SU-DHL-6 (cell line): Measurements from ENCODE around the gene LDAH.

Experiments used
- H2AFZ ChIP-seq: fragments of 200-600 bp; sonication (generic); 2 replicates; pipeline ENCODE4 v1.6.1; 2014; ENCODE audit warnings: low read depth, mild to moderate bottlenecking, moderate library complexity, mixed read lengths, antibody characterized with exemption, low read length; ENCODE audit not compliant: severe bottlenecking
- H3F3A ChIP-seq: fragments of 200-600 bp; shearing (Covaris generic); 2 replicates; pipeline ENCODE4 v1.6.0; 2016; ENCODE audit warnings: antibody characterized with exemption, mild to moderate bottlenecking; ENCODE audit not compliant: insufficient read depth
- H3K27ac ChIP-seq: fragments of 200-600 bp; sonication (generic); 2 replicates; pipeline ENCODE4 v1.5.1; 2016; ENCODE audit warnings: low read depth, mild to moderate bottlenecking, low read length, moderate library complexity, mixed read lengths
- H3K27me3 ChIP-seq: fragments of 200-600 bp; sonication (generic), shearing (Covaris generic); 2 replicates; pipeline ENCODE4 v1.6.0; 2014; ENCODE audit warnings: mild to moderate bottlenecking, low read length
- H3K36me3 ChIP-seq: fragments of 200-600 bp; sonication (generic); 2 replicates; pipeline ENCODE4 v1.6.1; 2014; ENCODE audit warnings: mild to moderate bottlenecking, low read length, mixed read lengths
- H3K4me2 ChIP-seq: fragments of 300-600, 200-600 bp; shearing (Covaris generic), sonication (generic); 2 replicates; pipeline ENCODE4 v1.6.0; 2014; ENCODE audit warnings: low read length, low read depth, mild to moderate bottlenecking; ENCODE audit not compliant: poor library complexity, severe bottlenecking
- H3K4me3 ChIP-seq: fragments of 200-600 bp; sonication (generic); 2 replicates; pipeline ENCODE4 v1.5.1; 2014; ENCODE audit warnings: antibody characterized with exemption, low read length, mild to moderate bottlenecking, mixed read lengths; ENCODE audit not compliant: insufficient read depth, poor library complexity, severe bottlenecking
- H3K79me2 ChIP-seq: fragments of 200-600 bp; sonication (generic); 2 replicates; pipeline ENCODE4 v1.6.1; 2014; ENCODE audit warnings: mild to moderate bottlenecking, low read length, moderate library complexity; ENCODE audit not compliant: insufficient read depth
- H3K9ac ChIP-seq: fragments of 200-600 bp; sonication (generic); 2 replicates; pipeline ENCODE4 v1.7.0; 2014; ENCODE audit warnings: mild to moderate bottlenecking, low read length
- H3K9me2 ChIP-seq: fragments of 200-600 bp; sonication (generic); replicated peaks from 2 replicates; pipeline ENCODE4 v1.6.1; 2014; ENCODE audit warnings: low read length; ENCODE audit not compliant: insufficient read depth
- H3K9me3 ChIP-seq: fragments of 200-600 bp; sonication (generic); 2 replicates; pipeline ENCODE4 v1.6.1; 2014; ENCODE audit warnings: low read length, mixed read lengths; ENCODE audit not compliant: insufficient read depth
- H4K20me1 ChIP-seq: fragments of 200-600 bp; sonication (generic); 2 replicates; pipeline ENCODE4 v1.6.1; 2014; ENCODE audit warnings: low read depth, mild to moderate bottlenecking, antibody characterized with exemption, low read length, moderate library complexity, mixed read lengths
- CTCF ChIP-seq: fragments of 200-600 bp; sonication (generic); IDR thresholded peaks from one replicate; pipeline ENCODE4 v1.5.1; 2017; ENCODE audit warnings: antibody characterized with exemption, mild to moderate bottlenecking, low read length, moderate library complexity; ENCODE audit not compliant: insufficient read depth, poor library complexity, severe bottlenecking
- EZH2phosphoT487 ChIP-seq: fragments of 200-600 bp; sonication (generic), shearing (Covaris generic); conservative IDR thresholded peaks from 2 replicates; pipeline ENCODE4 v1.6.1; 2018; ENCODE audit warnings: mild to moderate bottlenecking, antibody characterized with exemption, low read length, moderate library complexity, mixed read lengths

The LDAH gene

GRCh38 chr2:20670315-20671035 lies 152.4 kb downstream of the LDAH start:
- H3K9me3 ChIP-seq, result no peaks in the 10 kb centered on the region
- H4K20me1 ChIP-seq, result no peaks in the 10 kb centered on the region
- H2AFZ ChIP-seq, result no peak overlapping the region
- H3K4me3 ChIP-seq, result no peak overlapping the region
- H3K27ac ChIP-seq, result no peak overlapping the region
- H3K36me3 ChIP-seq, result no peaks in the 10 kb centered on the region
- H3F3A ChIP-seq, result no peaks in the 10 kb centered on the region
- TF ChIP-seq EZH2phosphoT487 (no peak), CTCF (no peak)
- H3K79me2 ChIP-seq, result no peaks in the 10 kb centered on the region
- H3K27me3 ChIP-seq, result no peaks in the 10 kb centered on the region
- no peak overlapping the region for H3K4me2 ChIP-seq
- H3K9ac ChIP-seq, result no peak overlapping the region
- H3K9me2 ChIP-seq, result no peaks in the 10 kb centered on the region

GRCh38 chr2:20669562-20670314 lies 153.2 kb downstream of the LDAH start:
- H2AFZ ChIP-seq, result no peak overlapping the region
- no peak overlapping the region for H3K9ac ChIP-seq
- no peak overlapping the region for H3K4me3 ChIP-seq
- H3K27ac ChIP-seq, result no peak overlapping the region
- no peak overlapping the region for H3K4me2 ChIP-seq
- no peaks in the 10 kb centered on the region for H4K20me1 ChIP-seq
- H3K9me2 ChIP-seq, result no peaks in the 10 kb centered on the region
- no peak for TF ChIP-seq CTCF
- TF ChIP-seq EZH2phosphoT487, result no peak
- no peaks in the 10 kb centered on the region for H3K27me3 ChIP-seq
- no peaks in the 10 kb centered on the region for H3K9me3 ChIP-seq
- H3F3A ChIP-seq, result no peaks in the 10 kb centered on the region
- H3K79me2 ChIP-seq, result no peaks in the 10 kb centered on the region
- no peaks in the 10 kb centered on the region for H3K36me3 ChIP-seq

GRCh38 chr2:20668871-20669475 lies 153.9 kb downstream of the LDAH start:
- H3K9me3 ChIP-seq, result no peaks in the 10 kb centered on the region
- H2AFZ ChIP-seq, result no peak overlapping the region
- H3K4me3 ChIP-seq, result no peak overlapping the region
- no peaks in the 10 kb centered on the region for H3K36me3 ChIP-seq
- H3F3A ChIP-seq, result no peaks in the 10 kb centered on the region
- no peak overlapping the region for H3K4me2 ChIP-seq
- no peaks in the 10 kb centered on the region for H3K27me3 ChIP-seq
- H3K79me2 ChIP-seq, result no peaks in the 10 kb centered on the region
- TF ChIP-seq CTCF, result no peak
- no peak for TF ChIP-seq EZH2phosphoT487
- H3K27ac ChIP-seq, result no peak overlapping the region
- H3K9ac ChIP-seq, result no peak overlapping the region
- no peaks in the 10 kb centered on the region for H4K20me1 ChIP-seq
- H3K9me2 ChIP-seq, result no peaks in the 10 kb centered on the region
